Stimulated activated CD4-positive, alpha-beta T cell treated with anti-CD3 and anti-CD28 coated beads, Interleukin-12 subunit alpha, Interleukin-12 subunit beta, amount 100 ng/mL, for 4 hours (primary cell): Measurements from ENCODE around the gene HLA-DRB5.
"Not testable (repeated sequence)": the region's sequence is repeated elsewhere in the genome, so short reads cannot be mapped to it uniquely, and the experiment has no call there.

Experiments
- DNase-seq: peaks from one replicate; pipeline ENCODE4 v3.0.0-alpha.2; 2020

The HLA-DRB5 gene

DNA sequence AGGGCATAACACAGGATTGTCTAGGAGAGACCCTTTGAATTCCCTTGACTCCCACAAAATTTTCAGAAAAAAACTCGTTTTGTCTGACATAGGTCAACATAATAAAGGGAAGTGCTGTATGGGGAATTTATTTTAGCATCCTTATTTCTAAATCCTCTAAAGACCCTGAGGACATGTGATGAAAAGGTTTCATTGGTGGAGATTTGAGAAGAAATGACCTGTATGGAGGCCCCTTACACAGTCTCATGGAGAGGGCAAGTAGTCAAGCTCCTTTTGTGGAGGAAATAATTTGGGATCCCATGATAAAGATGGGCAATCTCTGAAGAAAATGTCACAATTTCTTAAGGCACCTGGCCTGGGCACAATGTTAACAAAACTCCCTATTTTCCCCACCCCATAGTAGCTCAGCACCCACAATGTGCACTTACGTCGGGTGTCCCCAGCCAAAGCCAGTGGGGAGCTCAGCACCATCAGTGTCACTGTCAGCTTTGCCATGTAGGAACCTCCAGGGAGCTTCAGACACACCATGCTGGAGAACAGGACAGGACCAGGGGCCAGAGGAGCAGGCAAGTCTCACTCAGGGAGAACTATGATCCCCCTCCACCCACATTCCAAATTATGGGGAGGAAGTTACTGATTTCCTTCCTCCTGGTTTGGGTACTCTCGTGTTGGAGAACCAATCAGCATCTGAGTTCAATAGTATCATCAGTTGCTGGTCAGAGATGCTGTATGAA lies at the start of gene HLA-DRB5:
TSS of gene HLA-DRB5 (minus strand) at position 591 of the 734 bp plus-strand sequence. CDS start at position 528, 63 bp downstream.
- DNase-seq, result no peak

DNA sequence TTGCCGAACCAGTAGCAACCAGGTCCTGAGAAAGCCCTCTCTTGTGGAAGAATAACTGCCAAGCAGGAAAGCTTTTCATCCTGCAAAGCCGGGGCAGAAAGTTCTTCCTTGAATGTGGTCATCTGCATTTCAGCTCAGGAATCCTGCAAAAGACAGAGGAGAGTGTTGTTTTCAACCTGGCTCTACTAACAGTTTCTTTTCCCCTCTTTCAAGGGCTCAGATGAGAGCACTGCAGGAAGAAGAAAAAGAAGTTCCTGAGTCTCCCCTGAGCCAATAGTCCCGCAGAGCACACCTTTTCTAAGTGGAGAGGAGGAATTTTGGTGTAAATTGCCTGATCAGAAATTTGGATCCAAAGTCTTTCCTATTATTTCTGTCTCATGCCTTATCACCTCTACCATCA lies 48.9 kb upstream of the HLA-DRB5 start:
- DNase-seq, result no peak

DNA sequence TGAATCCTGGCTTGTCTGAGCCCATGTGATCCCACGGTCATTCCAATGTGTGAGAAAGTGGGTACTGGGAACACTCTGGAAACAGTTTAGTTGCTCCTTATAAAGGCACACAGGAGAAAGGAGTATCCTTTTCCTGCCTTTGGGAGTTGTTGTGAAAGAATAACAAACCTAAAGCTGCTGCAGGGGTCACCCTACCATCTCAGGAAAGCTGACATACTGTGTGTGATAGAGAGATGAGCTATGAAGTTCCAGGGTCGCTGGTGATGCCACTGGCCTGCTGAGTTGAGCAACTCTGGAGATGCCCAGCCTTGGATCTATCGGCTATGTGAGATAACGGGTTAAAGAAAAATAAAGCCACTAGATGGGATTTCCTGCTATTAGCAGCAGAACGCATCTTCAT lies 47.4 kb upstream of the HLA-DRB5 start:
- DNase-seq, result not testable (repeated sequence)

DNA sequence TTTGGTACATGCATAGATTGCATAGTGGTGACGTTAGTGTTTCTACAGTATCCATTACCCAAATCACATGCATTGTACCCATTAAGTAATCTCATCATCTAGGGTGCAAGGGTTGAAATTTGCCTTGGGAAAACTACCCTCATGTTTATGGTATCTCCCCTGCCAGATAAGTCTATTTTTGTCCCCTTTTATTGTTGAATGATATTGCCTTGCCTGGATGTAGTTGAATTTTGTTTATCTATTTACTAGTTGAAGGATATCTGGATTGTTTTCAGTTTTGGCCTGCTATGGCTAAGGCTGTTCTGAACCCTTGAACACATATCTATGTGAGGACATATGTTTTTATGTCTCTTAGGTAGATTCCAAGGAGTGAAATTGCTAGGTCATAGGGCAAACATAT lies 46.2 kb upstream of the HLA-DRB5 start:
- no peak for DNase-seq

DNA sequence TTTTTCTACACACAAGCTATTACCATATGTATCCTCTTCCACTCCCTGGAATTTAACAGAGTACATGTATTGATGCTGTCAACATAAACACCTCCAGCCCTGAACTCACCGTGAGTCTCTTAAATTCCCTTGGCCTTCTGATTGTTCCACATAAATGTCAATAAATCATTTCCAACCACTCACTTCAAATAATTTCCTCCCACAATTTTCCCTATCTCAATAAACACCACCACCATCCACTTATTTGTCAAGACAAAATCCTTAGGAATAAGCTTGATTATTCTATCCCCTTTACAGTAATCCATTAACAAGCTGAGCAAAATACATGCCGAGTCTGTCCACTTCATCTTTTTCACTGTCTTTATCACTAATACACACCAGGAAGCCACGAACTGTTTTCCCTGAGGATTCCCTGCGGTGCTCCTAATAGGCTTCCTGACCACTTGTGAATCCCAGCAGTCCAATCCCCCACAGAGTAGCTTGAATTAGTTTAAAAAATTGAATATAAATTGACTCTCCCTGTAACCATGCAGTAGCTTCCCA lies 40.3 kb upstream of the HLA-DRB5 start:
- no peak for DNase-seq

DNA sequence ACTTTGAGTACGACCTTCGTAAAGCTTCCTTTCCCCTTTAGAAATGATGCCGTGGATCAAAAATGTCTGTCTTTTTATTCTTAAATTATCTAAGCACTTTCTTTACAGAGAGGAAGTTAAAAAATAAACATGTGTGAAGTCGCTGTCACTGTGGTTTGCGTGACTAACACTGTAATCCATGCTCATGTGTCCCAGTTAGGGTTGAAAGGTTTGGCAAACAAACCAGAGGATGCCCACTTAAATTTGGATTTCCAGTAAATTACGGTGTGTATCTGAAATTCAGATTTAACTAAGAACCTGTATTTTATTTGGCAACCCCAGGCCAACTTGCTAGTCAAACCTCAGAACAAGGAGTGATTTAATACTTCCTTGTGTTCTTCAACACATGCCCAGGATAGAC lies 38.5 kb upstream of the HLA-DRB5 start:
- DNase-seq, result no peak

DNA sequence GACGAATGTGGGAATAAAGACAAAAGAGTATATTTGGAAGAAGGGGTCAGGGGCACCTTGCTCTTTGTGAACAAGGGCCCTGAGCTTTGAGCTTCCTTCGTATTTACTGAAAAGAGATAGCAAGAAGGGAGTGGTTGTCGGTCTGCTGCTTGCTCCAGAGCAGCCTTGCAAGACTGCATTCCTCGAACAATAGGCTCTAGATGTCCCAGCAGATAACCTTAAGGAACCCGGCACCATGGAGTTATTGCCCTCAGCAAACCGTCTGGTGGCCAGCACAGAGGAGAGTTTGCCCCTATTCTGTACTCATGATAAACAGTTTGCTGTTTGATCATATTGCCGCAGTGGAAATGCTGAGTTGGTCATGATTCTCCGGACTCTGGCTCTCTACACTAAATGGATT lies 36.9 kb upstream of the HLA-DRB5 start:
- DNase-seq, result no peak

DNA sequence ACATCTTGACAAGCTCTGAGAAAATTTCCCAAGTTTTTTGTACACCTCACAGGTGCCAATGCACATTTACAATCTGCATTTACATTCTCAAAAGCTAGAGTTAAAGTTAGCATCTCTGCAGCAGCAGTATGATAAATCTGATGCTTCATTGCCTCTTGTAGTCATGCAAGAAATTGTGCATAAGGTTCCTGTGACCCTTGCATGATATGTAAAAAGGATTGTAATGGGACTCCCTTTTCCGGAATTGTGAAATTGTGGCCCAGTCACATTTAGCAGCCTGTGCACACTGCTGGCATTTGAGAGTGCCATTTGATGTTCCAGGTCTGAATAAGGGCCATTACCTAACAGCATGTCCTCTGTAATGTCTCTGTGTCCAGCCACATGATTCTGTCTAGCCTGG lies 35.4 kb upstream of the HLA-DRB5 start:
- DNase-seq, result no peak

DNA sequence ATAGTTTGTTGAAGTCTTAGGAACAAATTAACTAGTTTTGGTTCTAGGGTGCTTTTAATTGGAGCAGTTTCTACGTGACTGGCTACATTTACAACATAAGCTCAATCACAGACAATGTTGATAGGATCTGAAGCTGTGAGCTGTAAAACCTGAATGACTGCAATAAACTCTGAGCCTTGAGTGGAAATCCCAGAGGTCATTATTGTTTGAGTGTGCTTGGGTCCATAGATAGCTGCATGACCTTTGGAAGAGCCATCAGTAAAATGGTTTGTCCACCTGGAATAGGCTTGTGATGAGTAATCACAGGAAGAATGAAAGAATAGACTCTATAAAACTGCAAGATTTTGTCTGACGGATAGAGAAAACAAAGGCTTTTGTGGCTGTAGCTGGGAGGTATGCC lies 32.9 kb upstream of the HLA-DRB5 start:
- DNase-seq, result no peak

DNA sequence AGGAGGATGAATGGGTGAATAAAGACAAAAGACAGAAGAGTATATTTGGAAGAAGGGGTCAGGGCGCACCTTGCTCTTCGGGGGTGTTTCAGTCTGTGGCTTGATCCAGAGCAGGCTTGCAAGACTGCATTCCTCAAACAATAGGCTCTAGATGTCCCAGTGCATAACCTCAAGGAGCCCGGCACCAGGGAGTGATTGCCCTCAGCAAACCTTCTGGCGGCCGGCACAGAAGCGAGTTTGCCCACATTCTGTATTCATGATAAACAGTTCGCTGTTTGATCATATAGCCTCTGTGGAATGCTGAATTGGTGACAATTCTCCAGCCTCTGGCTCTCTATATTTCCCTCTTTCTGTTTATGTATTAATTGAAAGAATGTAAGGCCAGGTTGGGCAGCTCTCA lies 29.7 kb upstream of the HLA-DRB5 start:
- no peak for DNase-seq

DNA sequence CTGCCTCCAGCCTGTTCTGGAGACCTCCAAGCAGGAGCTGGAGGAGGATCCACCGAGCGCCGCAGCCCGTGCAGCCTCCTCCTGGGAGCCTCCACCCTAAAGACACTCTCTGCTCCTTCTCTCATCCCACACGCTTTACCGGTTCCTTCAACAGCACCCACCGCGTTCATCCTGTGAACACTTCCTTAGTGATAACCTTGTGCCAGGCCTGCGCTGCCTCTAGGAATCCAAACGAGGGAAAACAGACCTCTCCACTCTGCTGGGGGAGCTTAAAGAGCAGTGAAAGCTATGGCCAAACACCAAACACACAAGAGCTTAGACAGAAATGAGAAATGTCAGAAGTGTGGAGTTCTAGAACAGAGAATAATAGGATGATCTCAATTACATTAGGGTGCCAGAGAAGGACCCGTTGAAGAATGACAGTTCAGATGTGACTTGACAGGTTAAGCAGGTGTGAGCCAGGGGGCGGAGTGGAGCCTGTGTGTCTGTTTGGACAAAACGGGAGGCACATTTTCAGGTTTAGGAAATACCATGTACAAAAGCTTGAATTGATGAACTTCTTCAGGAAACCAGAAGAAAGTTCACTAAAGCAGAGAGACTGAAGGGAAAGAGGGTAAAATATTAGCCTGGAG lies 28.5 kb upstream of the HLA-DRB5 start:
- no peak for DNase-seq

DNA sequence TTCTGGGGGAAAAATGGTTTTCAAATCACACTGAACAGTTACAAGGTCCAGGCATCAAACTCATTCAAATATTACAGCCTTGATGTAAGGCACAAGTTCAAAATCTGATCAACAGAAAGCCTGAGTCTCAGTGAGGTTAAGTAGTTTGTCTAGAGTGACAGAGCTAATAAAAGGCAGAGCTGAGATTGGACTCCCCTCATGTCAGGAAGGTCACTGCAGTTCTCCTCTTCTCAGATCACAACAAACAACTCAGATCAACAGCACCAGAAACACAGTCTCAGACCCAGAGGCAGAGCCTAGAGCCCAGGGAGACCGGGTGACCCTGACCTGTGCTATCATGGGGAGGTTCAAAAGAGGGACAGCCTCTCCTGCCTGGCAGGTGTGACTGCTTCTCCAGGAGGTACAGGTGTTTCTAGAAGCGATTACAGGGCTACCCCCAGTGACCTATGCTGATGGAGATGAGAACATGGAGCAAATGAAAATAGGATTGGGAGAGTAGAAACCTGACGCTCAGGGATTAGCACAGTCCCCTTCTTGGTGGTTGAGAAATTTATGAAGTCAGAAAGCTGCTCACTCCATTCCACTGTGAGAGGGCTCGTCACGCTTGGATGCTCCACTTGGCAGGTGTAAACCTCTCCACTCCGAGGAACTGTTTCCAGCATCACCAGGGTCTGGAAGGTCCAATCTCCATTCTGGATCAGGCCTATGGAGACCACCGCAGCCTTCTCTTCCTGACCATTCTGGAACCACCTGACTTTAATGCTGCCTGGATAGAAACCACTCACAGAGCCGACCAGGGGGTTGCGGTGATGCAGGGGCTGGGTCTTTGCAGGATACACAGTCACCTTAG lies 24.3 kb upstream of the HLA-DRB5 start:
- DNase-seq, result no peak

DNA sequence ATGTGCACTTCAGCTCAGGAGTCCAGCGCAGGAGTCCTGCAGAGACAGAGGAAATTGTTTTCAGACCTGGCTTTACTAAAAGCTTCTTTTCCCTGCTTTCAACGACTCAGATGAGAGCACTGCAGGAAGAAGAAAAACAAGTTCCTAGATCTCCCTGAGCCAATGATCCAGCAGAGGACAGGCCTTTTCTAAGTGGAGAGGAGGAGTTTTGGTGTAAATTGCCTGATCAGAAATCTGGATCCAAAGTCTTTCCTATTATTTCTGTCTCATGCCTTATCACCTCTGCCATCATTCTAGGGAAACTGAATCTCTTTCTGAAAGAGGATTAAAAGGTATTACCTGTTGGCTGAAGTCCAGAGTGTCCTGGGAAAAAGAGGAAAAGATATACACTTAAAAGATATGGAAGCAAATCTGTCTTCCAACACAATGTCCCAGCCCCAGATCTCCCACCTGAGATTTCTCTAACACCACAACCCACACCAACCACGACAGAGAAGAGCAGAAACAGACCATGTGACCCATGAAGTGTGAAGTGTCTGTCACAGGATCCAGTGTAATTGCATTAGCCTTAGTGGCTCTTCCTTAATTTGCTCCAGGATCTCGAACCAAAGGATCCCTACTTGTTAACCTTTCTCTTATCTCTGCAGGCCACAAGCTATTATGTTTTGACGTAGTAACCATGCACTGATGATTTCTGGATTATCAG lies 23.1 kb upstream of the HLA-DRB5 start:
- DNase-seq, result no peak

DNA sequence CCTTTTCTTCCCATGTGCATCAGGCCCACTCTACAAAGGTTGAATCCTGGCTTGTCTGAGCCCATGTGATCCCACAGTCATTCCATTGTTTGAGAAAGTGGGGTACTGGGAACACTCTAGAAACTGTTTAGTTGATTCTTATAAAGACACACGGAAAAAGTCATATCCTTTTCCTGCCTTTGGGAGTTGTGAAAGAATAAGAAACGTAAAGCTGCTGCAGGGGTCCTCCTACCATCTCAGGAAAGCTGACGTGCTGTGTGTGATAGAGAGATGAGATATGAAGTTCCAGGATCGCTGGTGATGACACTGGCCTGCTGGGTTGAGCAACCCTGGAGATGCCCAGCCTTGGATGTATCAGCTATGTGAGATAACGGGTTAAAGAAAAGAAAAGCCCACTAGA lies 21.3 kb upstream of the HLA-DRB5 start:
- DNase-seq, result no peak

DNA sequence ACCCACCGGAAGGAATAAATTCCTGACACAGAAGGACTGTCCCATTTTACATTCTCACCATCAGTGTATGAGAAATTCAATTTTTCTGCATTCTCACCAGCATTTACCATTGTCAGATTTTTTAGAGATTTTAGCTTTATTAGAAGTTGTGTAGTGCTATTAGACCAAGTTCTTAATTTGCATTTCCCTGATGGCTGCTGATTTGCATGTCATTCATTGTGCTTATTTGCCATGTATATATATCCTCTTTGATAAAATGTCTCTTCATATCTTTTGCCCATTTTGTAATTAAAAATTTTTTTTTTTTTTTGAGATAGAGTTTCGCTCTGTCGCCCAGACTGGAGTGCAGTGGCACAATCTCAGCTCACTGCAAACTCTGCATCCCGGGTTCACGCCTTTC lies 9.8 kb upstream of the HLA-DRB5 start:
- no peak for DNase-seq

DNA sequence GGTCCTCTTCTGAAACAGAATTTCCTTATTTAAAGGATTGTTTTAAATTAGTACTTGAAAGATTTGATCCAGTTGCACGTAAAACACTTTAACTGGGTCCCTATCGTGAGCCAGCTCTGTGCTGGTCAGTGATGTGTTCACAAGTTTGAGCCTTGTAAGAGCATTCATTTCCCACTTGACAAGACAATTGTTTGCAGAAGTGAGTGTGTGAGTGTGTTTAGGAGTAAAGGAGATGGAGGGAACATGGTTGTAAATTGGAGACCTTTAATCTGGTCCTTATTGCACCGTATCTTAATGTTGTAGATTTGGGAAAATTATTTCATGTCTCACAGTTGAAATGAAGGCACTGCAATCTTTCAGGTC lies 325 bp upstream of the HLA-DRB5 start:
- DNase-seq, result not testable (repeated sequence)

DNA sequence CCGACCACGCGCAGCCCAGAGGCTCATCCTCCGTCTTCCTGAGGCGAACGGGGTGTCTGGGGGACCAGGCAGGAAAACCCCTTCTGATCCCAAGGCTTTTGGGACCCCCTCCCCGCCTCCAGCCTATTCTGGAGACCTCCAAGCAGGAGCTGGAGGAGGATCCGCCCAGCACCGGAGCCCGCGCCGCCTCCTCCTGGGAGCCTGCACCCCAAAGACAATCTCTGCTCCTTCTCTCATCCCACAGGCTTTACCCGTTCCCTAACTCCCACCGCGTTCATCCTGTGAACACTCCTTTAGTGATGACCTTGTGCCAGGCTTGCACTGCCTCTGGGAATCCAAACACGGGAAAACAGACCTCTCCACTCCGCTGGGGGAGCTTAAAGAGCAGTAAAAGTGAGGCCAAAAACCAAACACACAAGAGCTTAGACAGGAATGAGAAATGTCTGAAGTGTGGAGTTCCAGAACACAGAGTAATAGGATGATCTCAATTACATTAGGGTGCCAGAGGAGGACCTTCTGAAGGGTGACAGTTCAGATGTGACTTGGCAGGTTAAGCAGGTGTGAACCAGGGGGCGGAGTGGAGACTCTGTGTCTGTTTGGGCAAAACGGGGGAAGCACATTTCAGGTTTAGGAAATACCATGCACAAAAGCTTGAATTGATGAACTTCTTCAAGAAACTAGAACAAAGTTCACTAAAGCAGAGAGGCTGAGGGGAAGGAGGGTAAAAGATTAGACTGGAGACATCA lies 7.6 kb downstream of the HLA-DRB5 start:
- DNase-seq, result no peak

DNA sequence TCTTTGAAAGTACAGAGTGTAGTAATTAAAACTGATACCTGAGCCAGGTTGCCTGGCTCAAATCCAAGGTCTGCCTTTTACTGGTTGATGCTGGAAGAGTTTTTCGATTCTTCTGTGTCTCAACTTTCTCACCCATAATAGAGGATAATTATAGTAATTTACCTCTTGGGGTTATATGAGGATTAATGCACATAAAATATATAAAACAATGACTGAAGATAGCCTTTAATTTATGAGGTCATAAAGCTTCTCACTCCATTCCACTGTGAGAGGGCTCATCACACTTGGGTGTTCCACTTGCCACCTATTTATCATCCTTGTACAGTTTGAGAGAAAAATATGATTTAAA lies 10.2 kb downstream of the HLA-DRB5 start:
- no peak for DNase-seq

DNA sequence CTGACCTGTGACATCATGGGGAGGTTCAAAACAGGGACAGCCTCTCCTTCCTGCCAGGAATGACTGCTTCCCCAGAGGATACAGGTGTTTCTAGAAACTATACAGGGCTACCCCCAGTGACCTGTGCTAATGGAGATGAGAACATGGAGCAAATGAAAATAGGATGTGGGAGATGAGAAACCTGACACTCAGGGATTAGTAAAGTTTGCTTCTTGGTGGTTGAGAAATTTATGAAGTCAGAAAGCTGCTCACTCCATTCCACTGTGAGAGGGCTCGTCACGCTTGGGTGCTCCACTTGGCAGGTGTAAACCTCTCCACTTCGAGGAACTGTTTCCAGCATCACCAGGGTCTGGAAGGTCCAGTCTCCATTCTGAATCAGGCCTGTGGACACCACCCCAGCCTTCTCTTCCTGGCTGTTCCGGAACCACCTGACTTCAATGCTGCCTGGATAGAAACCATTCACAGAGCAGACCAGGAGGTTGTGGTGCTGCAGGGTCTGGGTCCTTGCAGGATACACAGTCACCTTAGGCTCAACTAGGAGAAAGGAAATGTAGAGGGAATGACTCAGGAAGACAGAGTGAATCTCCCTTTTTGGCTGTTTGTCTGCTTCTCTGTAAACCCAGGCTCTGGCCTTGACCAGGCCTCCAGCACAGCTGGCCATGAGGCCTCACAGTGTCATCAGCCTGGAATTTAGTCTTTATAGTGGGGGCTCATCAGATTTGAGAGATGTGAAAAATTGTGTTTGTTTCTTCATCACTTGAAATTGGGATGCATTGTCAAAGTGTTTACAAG lies 10.8 kb downstream of the HLA-DRB5 start:
- DNase-seq, result no peak

DNA sequence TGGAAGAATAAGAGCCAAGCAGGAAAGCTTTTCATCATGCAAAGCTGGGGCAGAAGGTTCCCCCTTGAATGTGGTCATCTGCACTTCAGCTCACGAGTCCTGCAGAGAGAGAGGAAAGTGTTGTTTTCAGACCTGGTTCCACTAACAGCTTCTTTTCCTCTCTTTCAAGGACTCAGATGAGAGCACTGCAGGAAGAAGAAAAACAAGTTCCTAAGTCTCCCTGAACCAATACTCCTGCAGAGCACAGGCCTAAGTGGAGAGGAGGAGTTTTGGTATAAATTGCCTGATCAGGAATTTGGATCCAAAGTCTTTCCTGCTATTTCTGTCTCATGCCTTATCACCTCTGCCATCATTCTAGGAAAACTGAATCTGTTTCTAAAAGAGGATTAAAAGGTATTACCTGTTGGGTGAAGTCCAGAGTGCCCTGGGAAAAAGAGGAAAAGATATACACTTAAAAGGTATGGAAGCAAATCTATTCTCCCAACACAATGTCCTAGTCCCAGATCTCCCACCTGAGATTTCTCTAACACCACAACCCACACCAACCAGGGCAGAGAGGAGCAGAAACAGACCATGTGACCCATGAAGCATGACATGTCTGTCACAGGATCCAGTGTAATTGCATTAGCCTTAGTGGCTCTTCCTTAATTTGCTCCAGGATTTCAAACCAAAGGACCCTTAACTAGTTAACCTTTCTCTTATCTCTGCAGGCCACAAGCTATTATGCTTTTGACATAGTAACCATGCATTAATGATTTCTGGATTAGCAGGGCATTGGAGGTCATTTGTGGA lies 12.2 kb downstream of the HLA-DRB5 start:
- no peak for DNase-seq

DNA sequence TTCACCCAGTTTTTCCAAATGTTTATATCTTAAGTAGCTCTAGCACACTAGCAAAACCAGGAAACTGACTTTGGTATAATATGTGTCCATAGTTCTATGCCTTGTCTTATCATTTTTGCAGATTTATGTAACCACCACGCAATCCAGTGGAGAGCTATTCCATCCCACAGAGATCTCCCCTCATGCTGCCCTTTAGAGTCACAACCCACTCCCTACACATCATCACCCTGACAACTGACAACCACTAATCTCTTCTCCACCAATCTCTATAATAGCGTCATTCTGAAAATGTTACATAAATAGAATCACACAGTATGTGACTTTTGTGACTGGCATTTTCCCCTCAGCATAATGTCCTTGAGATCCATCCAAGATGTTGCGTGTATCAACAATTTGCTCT lies 29.1 kb downstream of the HLA-DRB5 start:
- DNase-seq, result no peak
